Parathyroid adenoma (tissue), 2 donors: ENCODE results near the gene COL12A1.

ENCODE experiments used
- H2AFZ ChIP-seq: fragments of 300-600 bp; sonication (generic); one replicate; pipeline ENCODE4 v1.7.0; 2017; ENCODE audit warnings: antibody characterized with exemption, mild to moderate bottlenecking
- H3K27ac ChIP-seq: fragments of 300-600 bp; sonication (generic); one replicate; pipeline ENCODE4 v1.7.0; 2017
- H3K27me3 ChIP-seq: fragments of 300-600 bp; sonication (generic); one replicate; pipeline ENCODE4 v1.7.0; 2017; ENCODE audit warnings: low read length; ENCODE audit not compliant: control insufficient read depth, insufficient read depth
- H3K36me3 ChIP-seq: fragments of 300-600 bp; sonication (generic); one replicate; pipeline ENCODE4 v1.7.0; 2017; ENCODE audit warnings: low read length; ENCODE audit not compliant: control insufficient read depth, insufficient read depth
- H3K4me1 ChIP-seq: fragments of 300-600 bp; sonication (generic); one replicate; pipeline ENCODE4 v1.7.0; 2017; ENCODE audit warnings: control low read depth
- H3K4me2 ChIP-seq: fragments of 300-600 bp; sonication (generic); one replicate; pipeline ENCODE4 v1.7.0; 2017; ENCODE audit warnings: low read length
- H3K4me3 ChIP-seq: fragments of 300-600 bp; sonication (generic); one replicate; pipeline ENCODE4 v1.7.0; 2017; ENCODE audit warnings: low read depth, low read length
- H3K79me2 ChIP-seq: fragments of 300-600 bp; sonication (generic); one replicate; pipeline ENCODE4 v1.7.0; 2017; ENCODE audit warnings: control low read depth
- H3K9ac ChIP-seq: fragments of 300-600 bp; sonication (generic); one replicate; pipeline ENCODE4 v1.7.0; 2017; ENCODE audit warnings: mild to moderate bottlenecking
- H3K9me3 ChIP-seq: fragments of 300-600 bp; sonication (generic); one replicate; pipeline ENCODE4 v1.7.0; 2017; ENCODE audit warnings: low read length; ENCODE audit not compliant: control insufficient read depth
- CTCF ChIP-seq: fragments of 300-600 bp; sonication (generic); IDR thresholded peaks from one replicate; pipeline ENCODE4 v1.7.0; 2017; ENCODE audit warnings: antibody characterized with exemption, mild to moderate bottlenecking
- donor health status: primary hyperparathyroidism.

Gene COL12A1

GRCh38 chr6:75094614-75095200 lies 111.1 kb downstream of the COL12A1 start:
- no peak for TF ChIP-seq CTCF
- Histone ChIP-seq H3K27me3 (no peaks in the 10 kb centered on the region), H3K9me3 (no peaks in the 10 kb centered on the region), H3K4me3 (no peak overlapping the region), H3K4me1 (no peaks in the 10 kb centered on the region), H3K4me2 (no peak overlapping the region), H3K36me3 (no peaks in the 10 kb centered on the region), H3K27ac (no peak overlapping the region), H3K79me2 (no peaks in the 10 kb centered on the region), H3K9ac (no peak overlapping the region), H2AFZ (no peak overlapping the region)

- TF ChIP-seq CTCF = no peak
- Histone ChIP-seq H3K9me3 (no peaks in the 10 kb centered on the region), H3K4me1 (no peaks in the 10 kb centered on the region), H3K79me2 (no peaks in the 10 kb centered on the region), H3K36me3 (no peaks in the 10 kb centered on the region), H3K4me2 (no peak overlapping the region), H3K27me3 (no peaks in the 10 kb centered on the region), H2AFZ (no peak overlapping the region), H3K9ac (no peak overlapping the region), H3K27ac (no peak overlapping the region), H3K4me3 (no peak overlapping the region)
Observed at GRCh38 chr6:75091467-75092190, 114.2 kb downstream of the COL12A1 start.

- Histone ChIP-seq H3K79me2 (no peaks in the 10 kb centered on the region), H2AFZ (no peak overlapping the region), H3K27me3 (no peaks in the 10 kb centered on the region), H3K36me3 (no peaks in the 10 kb centered on the region), H3K4me1 (no peaks in the 10 kb centered on the region), H3K9me3 (no peaks in the 10 kb centered on the region), H3K4me3 (no peak overlapping the region), H3K27ac (no peak overlapping the region), H3K4me2 (no peak overlapping the region), H3K9ac (no peak overlapping the region)
- no peak for TF ChIP-seq CTCF
Observed at GRCh38 chr6:75090576-75090975, 115.3 kb downstream of the COL12A1 start.

- Histone ChIP-seq H3K79me2 (no peaks in the 10 kb centered on the region), H3K36me3 (no peaks in the 10 kb centered on the region), H3K9me3 (no peaks in the 10 kb centered on the region), H3K27ac (no peak overlapping the region), H3K27me3 (no peaks in the 10 kb centered on the region), H2AFZ (no peak overlapping the region), H3K9ac (no peak overlapping the region), H3K4me1 (no peaks in the 10 kb centered on the region), H3K4me3 (no peak overlapping the region), H3K4me2 (no peak overlapping the region)
- no peak for TF ChIP-seq CTCF
Observed at GRCh38 chr6:75089921-75090320, 115.9 kb downstream of the COL12A1 start.
